Kidney (tissue), 14 donors: ENCODE results near the gene CES2. TPM values are rescaled to one million over a fixed set of nuclear protein-coding genes. Genes with fewer than 3 reads are reported as not detected.
A peak's percentile ranks its signal among the peaks of the same experiment; 100 is the strongest.

Experiments
- DNase-seq, 5 donors: peaks; one replicate each; pipeline ENCODE4 v3.0.0-alpha.2; 2013 to 2020
- FAIRE-seq: peaks from 2 replicates; lab custom pipeline; 2012; peaks lifted over from hg19 to GRCh38; lab: Jason Lieb, UNC
- H3K27ac ChIP-seq, 2 donors: one replicate each; pipeline ENCODE4 v1.7.0; 2013; ENCODE audit warnings: low read depth in 2 of 2, low read length in 2 of 2, inconsistent platforms in 1 of 2
- H3K27me3 ChIP-seq: one replicate; pipeline ENCODE4 v1.7.1; 2013; ENCODE audit warnings: low read length, inconsistent platforms; ENCODE audit not compliant: control insufficient read depth, insufficient read depth
- H3K36me3 ChIP-seq, 3 donors: one replicate each; pipeline versions ENCODE4 v1.7.0 to v1.7.1; 2013; ENCODE audit warnings: low read length in 3 of 3, control low read depth in 1 of 3, inconsistent platforms in 1 of 3; ENCODE audit not compliant: insufficient read depth in 3 of 3, control insufficient read depth in 2 of 3
- H3K4me1 ChIP-seq, 3 donors: one replicate each; pipeline versions ENCODE4 v1.7.0 to v1.7.1; 2013; ENCODE audit warnings: low read length in 3 of 3, inconsistent platforms in 1 of 3, low read depth in 1 of 3; ENCODE audit not compliant: control insufficient read depth in 2 of 3, insufficient read depth in 2 of 3
- H3K4me3 ChIP-seq, 3 donors: one replicate each; pipeline versions ENCODE4 v1.7.0 to v1.8.1; 2013; ENCODE audit warnings: low read length in 3 of 3, control low read depth in 1 of 3, inconsistent platforms in 1 of 3
- H3K9ac ChIP-seq, 3 donors: one replicate each; pipeline versions ENCODE4 v1.7.0 to v1.7.1; 2013; ENCODE audit warnings: low read length in 3 of 3, control low read depth in 1 of 3, inconsistent platforms in 1 of 3
- H3K9me3 ChIP-seq, 3 donors: one replicate each; pipeline versions ENCODE4 v1.7.0 to v1.7.1; 2013; ENCODE audit warnings: low read length in 3 of 3, control low read depth in 1 of 3, inconsistent platforms in 1 of 3; ENCODE audit not compliant: control insufficient read depth in 2 of 3, insufficient read depth in 1 of 3
- intact Hi-C: fragments of 100-400 bp; cut with DNase I; formaldehyde crosslinking; loops from one replicate; pipeline ENCODE4 v1.11.1; 2022
- polyA plus RNA-seq: library from polyadenylated mRNA; stranded (reverse); fragments of 350-450 nt; fragmentation: Illumina TruSeq; extraction: RNeasy Lipid Tissue Mini Kit (QIAGEN cat#74804); gene quantifications from one replicate; pipeline ENCODE4 v1.2.3, GENCODE V29; 2014; ENCODE audit warnings: low read depth, low replicate concordance; ENCODE audit not compliant: insufficient read depth
- total RNA-seq: library from RNA; stranded (reverse); fragmentation: NEBNext Ultra II Directional; extraction: Animal tissue kit (Norgen Biotek cat#: 25700); gene quantifications from one replicate; pipeline ENCODE4 v1.2.1, GENCODE V29; 2021
- TF ChIP-seq, protein P1 (sequence below): IDR thresholded peaks from 3 replicates; pipeline ENCODE4 v1.5.1; 2012; ENCODE audit warnings: mild to moderate bottlenecking, moderate library complexity, borderline replicate concordance; ENCODE audit not compliant: insufficient read depth; ENCODE audit errors: extremely low read depth
- donor health status: control.
- donor health status: control.
- donor health status: control.
- donor health status: control.
- donor health status: control.
- donor health status: DM: yes; HTN: yes; CAD: no.
- donor health status: Normal renal cell carcinoma (clear cell type).

Gene CES2
- total and polyA plus RNA-seq, 2 donors from 2014 or later = 72.1 to 76.9 TPM

DNA sequence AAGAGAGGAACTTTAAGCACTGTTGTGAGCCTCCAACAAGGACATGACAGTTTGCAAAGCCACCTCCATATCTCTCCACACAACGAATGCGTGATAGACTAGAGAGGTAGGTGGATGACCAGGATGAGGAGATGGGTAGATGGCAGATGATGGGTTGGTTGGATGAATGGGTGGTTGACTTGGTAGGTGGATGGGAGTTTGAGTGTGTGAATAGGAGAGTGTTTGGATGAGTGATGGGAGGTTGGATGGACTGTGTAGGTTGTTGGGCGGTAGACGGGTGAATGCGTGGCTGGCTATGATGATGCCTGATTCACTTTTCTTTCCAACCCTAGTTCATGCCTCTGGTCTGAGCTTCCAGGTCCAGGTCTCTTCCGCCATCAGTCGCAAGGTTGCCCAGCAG, 20.8 kb upstream of the CES2 start:
- intact Hi-C loops = no loop called here
- FAIRE-seq (no peak), DNase-seq (no peak)
- H3K36me3 ChIP-seq = peaks cover 0 to 23% (median 6%) of the 10 kb centered on the region in 3 donors
- TF ChIP-seq, protein P1, sequence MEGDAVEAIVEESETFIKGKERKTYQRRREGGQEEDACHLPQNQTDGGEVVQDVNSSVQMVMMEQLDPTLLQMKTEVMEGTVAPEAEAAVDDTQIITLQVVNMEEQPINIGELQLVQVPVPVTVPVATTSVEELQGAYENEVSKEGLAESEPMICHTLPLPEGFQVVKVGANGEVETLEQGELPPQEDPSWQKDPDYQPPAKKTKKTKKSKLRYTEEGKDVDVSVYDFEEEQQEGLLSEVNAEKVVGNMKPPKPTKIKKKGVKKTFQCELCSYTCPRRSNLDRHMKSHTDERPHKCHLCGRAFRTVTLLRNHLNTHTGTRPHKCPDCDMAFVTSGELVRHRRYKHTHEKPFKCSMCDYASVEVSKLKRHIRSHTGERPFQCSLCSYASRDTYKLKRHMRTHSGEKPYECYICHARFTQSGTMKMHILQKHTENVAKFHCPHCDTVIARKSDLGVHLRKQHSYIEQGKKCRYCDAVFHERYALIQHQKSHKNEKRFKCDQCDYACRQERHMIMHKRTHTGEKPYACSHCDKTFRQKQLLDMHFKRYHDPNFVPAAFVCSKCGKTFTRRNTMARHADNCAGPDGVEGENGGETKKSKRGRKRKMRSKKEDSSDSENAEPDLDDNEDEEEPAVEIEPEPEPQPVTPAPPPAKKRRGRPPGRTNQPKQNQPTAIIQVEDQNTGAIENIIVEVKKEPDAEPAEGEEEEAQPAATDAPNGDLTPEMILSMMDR = no peak
- H3K27ac ChIP-seq = peak overlapping the region in 1 of 2 donors; percentile 6
- peak overlapping the region in 1 of 3 donors; percentile 28 for H3K4me3 ChIP-seq
- no peaks in the 10 kb centered on the region for H3K27me3 ChIP-seq
- H3K4me1 ChIP-seq = peaks cover 0 to 26% (median 12%) of the 10 kb centered on the region in 3 donors
- H3K9ac ChIP-seq = peak overlapping the region in 1 of 3 donors; percentile 38
- no peaks in the 10 kb centered on the region for H3K9me3 ChIP-seq

DNA sequence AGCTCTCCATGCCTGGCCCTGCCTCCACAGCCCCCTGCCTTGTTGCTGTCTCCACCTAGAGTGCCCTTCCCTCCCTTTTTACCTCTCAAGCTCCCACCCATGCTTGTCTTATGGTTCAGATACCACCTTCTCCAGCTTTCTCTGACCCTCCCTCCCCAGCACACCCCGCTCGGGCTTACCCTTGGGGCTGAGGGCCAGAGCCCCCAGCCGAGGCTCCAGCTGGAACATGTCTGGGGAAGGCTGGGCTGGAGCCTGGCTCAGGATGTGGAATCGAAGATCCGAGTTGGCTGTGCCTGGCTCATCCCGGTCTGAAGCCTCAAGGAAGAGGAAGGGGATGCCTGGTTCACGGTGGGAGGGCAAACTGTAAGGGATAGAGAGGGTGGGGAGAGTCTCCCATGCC, 20.3 kb upstream of the CES2 start:
- Histone ChIP-seq H3K36me3 (peaks cover 0 to 23% (median 6%) of the 10 kb centered on the region in 3 donors), H3K27ac (peak overlapping the region; percentile 6 to 27), H3K4me3 (peak overlapping the region in 2 of 3 donors; percentile 21 to 26), H3K27me3 (no peaks in the 10 kb centered on the region), H3K9me3 (no peaks in the 10 kb centered on the region), H3K9ac (peak overlapping the region in 1 of 3 donors; percentile 38), H3K4me1 (peaks cover 0 to 31% (median 17%) of the 10 kb centered on the region in 3 donors)
- peak in 1 of 5 donors; percentile 46 for DNase-seq
- TF ChIP-seq, protein P1 = no peak
- intact Hi-C loops = no loop called here
- no peak for FAIRE-seq

DNA sequence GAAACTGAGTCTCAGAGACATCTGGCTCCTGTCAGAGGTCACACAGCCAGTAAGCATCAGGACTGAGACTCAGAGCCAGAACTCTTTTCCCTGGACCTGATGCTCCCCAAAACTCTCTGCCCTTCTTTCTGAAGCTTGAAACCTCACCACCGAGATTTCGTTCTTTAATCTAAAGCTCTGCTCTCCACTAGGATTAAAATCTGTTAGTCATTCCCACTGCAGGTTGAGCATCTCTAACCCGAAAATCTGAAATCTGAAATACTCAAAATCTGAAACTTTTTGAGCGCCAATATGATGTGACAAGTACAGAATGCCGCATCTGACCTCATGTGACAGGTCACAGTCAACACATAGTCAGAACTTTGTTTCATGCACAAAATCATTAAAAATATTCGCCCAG, 18.8 kb upstream of the CES2 start:
- peak overlapping the region in 2 of 3 donors; percentile 47 to 84 for H3K4me3 ChIP-seq
- peak overlapping the region; percentile 62 to 78 for H3K27ac ChIP-seq
- DNase-seq (no peak), FAIRE-seq (no peak)
- no peaks in the 10 kb centered on the region for H3K27me3 ChIP-seq
- TF ChIP-seq, protein P1 = no peak
- H3K36me3 ChIP-seq = peaks cover 0 to 23% (median 6%) of the 10 kb centered on the region in 3 donors
- H3K4me1 ChIP-seq = peaks cover 0 to 41% (median 23%) of the 10 kb centered on the region in 3 donors
- H3K9me3 ChIP-seq = no peaks in the 10 kb centered on the region
- intact Hi-C loops = no loop called here
- H3K9ac ChIP-seq = peak overlapping the region in 2 of 3 donors; percentile 20 to 87
